ENCODE results near the gene DSCAML1.

DNA sequence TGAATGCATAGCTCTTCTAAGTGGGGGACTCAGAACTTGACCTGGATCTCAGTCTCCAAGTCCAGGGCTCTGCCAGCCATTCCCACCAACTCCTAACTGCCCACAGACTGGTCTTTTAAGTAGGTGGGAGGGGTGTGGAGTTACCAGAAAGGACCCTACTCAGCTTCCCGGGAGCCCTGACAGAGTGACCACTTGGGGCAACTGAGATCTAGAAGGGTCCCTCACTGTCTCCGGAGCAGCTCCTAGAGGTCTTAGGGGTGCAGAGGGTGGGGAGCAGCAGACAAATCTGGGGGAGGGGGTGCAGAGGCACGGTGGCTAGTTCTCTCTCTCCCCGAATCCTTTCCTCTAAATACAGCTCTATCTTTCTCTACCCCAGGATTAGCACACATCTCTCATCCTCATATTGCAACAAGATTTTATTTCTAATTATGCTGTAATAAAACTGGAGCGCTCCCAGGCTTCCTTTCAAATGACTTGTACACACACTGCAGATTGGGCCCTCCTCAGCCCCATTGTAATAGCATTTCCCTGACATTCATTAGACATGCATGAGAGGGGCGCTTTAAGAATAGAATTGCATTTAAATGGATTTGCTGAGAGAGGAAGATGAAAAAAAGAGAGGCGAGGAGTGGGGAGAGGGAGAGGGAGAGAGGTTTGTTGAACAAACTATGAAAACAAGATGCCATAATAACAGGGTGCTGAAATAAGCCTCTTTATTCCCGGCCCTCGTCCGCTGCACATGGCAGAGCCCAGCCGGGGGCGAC lies 250.4 kb downstream of the DSCAML1 start:
- TF ChIP-seq, protein P1, sequence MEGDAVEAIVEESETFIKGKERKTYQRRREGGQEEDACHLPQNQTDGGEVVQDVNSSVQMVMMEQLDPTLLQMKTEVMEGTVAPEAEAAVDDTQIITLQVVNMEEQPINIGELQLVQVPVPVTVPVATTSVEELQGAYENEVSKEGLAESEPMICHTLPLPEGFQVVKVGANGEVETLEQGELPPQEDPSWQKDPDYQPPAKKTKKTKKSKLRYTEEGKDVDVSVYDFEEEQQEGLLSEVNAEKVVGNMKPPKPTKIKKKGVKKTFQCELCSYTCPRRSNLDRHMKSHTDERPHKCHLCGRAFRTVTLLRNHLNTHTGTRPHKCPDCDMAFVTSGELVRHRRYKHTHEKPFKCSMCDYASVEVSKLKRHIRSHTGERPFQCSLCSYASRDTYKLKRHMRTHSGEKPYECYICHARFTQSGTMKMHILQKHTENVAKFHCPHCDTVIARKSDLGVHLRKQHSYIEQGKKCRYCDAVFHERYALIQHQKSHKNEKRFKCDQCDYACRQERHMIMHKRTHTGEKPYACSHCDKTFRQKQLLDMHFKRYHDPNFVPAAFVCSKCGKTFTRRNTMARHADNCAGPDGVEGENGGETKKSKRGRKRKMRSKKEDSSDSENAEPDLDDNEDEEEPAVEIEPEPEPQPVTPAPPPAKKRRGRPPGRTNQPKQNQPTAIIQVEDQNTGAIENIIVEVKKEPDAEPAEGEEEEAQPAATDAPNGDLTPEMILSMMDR (IDR thresholded peaks at IDR 0.05; ENCODE audit: insufficient read depth, low read depth, low read length): no peak
- TF ChIP-seq EZH2 (IDR thresholded peaks at IDR 0.05; ENCODE audit: insufficient read depth, low read length): no peak
